ENCODE results near the gene PSKH1.

- no peak for TF ChIP-seq CTCF (IDR thresholded peaks at IDR 0.05)
- no peak for TF ChIP-seq POLR2A (IDR thresholded peaks at IDR 0.05)
Measured at GRCh38 chr16:67922740-67923139, 29.7 kb downstream of the PSKH1 start.

All from testis (tissue), 2 donors.